ENCODE measurements around the gene ADAR. TPM values are rescaled to one million over a fixed set of nuclear protein-coding genes. Genes with fewer than 3 reads are reported as not detected.

ADAR gene
- total RNA-seq, 4 donors from 2014 or later: 81.5 to 140 (median 110) TPM

GRCh38 chr1:154577346-154578057 lies 30.5 kb downstream of the ADAR start:
- TF ChIP-seq, protein P1, sequence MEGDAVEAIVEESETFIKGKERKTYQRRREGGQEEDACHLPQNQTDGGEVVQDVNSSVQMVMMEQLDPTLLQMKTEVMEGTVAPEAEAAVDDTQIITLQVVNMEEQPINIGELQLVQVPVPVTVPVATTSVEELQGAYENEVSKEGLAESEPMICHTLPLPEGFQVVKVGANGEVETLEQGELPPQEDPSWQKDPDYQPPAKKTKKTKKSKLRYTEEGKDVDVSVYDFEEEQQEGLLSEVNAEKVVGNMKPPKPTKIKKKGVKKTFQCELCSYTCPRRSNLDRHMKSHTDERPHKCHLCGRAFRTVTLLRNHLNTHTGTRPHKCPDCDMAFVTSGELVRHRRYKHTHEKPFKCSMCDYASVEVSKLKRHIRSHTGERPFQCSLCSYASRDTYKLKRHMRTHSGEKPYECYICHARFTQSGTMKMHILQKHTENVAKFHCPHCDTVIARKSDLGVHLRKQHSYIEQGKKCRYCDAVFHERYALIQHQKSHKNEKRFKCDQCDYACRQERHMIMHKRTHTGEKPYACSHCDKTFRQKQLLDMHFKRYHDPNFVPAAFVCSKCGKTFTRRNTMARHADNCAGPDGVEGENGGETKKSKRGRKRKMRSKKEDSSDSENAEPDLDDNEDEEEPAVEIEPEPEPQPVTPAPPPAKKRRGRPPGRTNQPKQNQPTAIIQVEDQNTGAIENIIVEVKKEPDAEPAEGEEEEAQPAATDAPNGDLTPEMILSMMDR (IDR thresholded peaks at IDR 0.05): no peak
- Histone ChIP-seq H3K27me3 (no peaks in the 10 kb centered on the region), H3K36me3 (peaks cover 0 to 9% (median 2%) of the 10 kb centered on the region in 4 donors), H3K4me1 (no peaks in the 10 kb centered on the region), H3K27ac (no peak overlapping the region), H3K4me3 (no peak overlapping the region), H3K9me3 (no peaks in the 10 kb centered on the region)
- DNase-seq: no peak
- WGBS, 2 donors (ENCODE audit: low coverage in 1 of 2): 80% methylated on average over 7 of the region's 7 CpGs; no CpG with 5 or more reads in 1 of the 2 donors
- intact Hi-C loops (cut with DNase I; ENCODE audit: low total_unique reads): no loop called here
- in situ Hi-C loops (cut with MboI; ENCODE audit: low pct_ligation_motif_present in 1 of 4, low pct_unique_long_range_greater_than_20kb in 1 of 4, low sequenced_read_pairs in 3 of 4): loop anchor here in 1 of 4 donors (10.0 kb wide), 1 partner anchor 307 kb away; no protein-coding TSS in a partner anchor

DNA sequence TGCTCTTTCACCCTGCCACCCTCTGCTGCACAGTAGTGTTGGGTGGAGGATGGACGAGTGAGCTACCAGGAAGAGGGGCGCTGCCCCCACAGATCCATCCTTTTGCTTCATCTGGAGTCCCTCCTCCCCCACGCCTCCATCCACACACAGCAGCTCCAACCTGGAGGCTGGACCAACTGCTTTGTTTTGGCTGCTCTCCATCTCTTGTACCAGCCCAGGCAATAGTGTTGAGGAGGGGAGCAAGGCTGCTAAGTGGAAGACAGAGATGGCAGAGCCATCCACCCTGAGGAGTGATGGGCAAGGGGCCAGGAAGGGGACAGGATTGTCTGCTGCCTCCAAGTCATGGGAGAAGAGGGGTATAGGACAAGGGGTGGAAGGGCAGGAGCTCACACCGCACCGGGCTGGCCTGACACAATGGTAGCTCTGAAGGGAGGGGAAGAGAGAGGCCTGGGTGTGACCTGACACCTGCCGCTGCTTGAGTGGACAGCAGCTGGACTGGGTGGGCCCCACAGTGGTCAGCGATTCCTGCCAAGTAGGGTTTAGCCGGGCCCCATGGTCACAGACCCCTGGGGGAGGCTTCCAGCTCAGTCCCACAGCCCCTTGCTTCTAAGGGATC lies 31.9 kb downstream of the ADAR start:
- WGBS, 2 donors (ENCODE audit: low coverage in 1 of 2): 76 to 80% methylated on average over 2 to 8 of the region's 8 CpGs
- Histone ChIP-seq H3K4me3 (no peak overlapping the region), H3K36me3 (no peaks in the 10 kb centered on the region), H3K27me3 (no peaks in the 10 kb centered on the region), H3K9me3 (no peaks in the 10 kb centered on the region), H3K4me1 (no peaks in the 10 kb centered on the region), H3K27ac (no peak overlapping the region)
- no peak for DNase-seq
- in situ Hi-C loops (cut with MboI; ENCODE audit: low pct_ligation_motif_present in 1 of 4, low pct_unique_long_range_greater_than_20kb in 1 of 4, low sequenced_read_pairs in 3 of 4): loop anchor here in 1 of 4 donors (10.0 kb wide), 1 partner anchor 309 kb away; no protein-coding TSS in a partner anchor
- intact Hi-C loops (cut with DNase I; ENCODE audit: low total_unique reads): no loop called here
- TF ChIP-seq EP300 (IDR thresholded peaks at IDR 0.05; ENCODE audit: low read depth) (no peak), POLR2AphosphoS5 (IDR thresholded peaks at IDR 0.05) (no peak), POLR2A (IDR thresholded peaks at IDR 0.05) (no peak)
- TF ChIP-seq, protein P1 (IDR thresholded peaks at IDR 0.05): no peak

- H3K36me3 ChIP-seq: no peaks in the 10 kb centered on the region
- in situ Hi-C loops (cut with MboI; ENCODE audit: low pct_ligation_motif_present in 1 of 4, low pct_unique_long_range_greater_than_20kb in 1 of 4, low sequenced_read_pairs in 3 of 4) (loop anchor here in 1 of 4 donors (10.0 kb wide), 1 partner anchor 309 kb away; no protein-coding TSS in a partner anchor), intact Hi-C loops (cut with DNase I; ENCODE audit: low total_unique reads) (no loop called here)
- no peaks in the 10 kb centered on the region for H3K27me3 ChIP-seq
- H3K4me3 ChIP-seq: no peak overlapping the region
- H3K27ac ChIP-seq: no peak overlapping the region
- no peak for TF ChIP-seq POLR2A (IDR thresholded peaks at IDR 0.05)
- TF ChIP-seq POLR2AphosphoS5 (IDR thresholded peaks at IDR 0.05): no peak
- TF ChIP-seq EP300 (IDR thresholded peaks at IDR 0.05; ENCODE audit: low read depth): no peak
- TF ChIP-seq, protein P1 (IDR thresholded peaks at IDR 0.05): no peak
- no peaks in the 10 kb centered on the region for H3K9me3 ChIP-seq
- no peak for DNase-seq
- 75 to 84% methylated on average over 6 to 10 of the region's 10 CpGs for WGBS, 2 donors (ENCODE audit: low coverage in 1 of 2)
- H3K4me1 ChIP-seq: no peaks in the 10 kb centered on the region
Observed at GRCh38 chr1:154575147-154575927, 32.6 kb downstream of the ADAR start.

DNA sequence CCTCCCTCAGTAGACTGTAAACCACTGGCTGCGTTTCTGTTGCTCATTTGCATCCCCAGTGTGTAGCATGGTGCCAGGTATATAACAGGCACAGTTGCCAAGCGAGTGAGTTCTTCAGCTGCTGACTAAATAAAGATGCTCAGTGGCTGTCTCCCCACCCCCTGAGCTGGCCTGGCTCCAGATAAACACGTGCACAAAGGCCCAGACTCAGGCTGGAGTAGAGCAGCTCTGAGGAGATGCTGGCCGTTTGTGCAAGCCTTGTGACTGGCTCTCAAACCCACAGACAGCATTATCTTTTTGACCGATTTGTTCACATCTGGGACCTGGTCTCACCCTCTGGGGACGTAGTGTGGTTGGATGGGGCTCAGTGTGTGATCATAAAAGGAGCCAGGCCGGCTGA lies 33.3 kb downstream of the ADAR start:
- no peak for DNase-seq

More for the DNA sequence above, 33.3 kb downstream of the ADAR start:
- no peak for TF ChIP-seq EP300 (IDR thresholded peaks at IDR 0.05; ENCODE audit: low read depth)
- TF ChIP-seq, protein P1 (IDR thresholded peaks at IDR 0.05): no peak
- no peak for TF ChIP-seq POLR2AphosphoS5 (IDR thresholded peaks at IDR 0.05)
- TF ChIP-seq POLR2A (IDR thresholded peaks at IDR 0.05): no peak
- H3K27ac ChIP-seq: no peak overlapping the region
- no peaks in the 10 kb centered on the region for H3K36me3 ChIP-seq
- in situ Hi-C loops (cut with MboI; ENCODE audit: low pct_ligation_motif_present in 1 of 4, low pct_unique_long_range_greater_than_20kb in 1 of 4, low sequenced_read_pairs in 3 of 4) (loop anchor here in 2 of 4 donors (10.0 to 25.0 kb wide), 2 partner anchors 310 to 313 kb away; no protein-coding TSS in a partner anchor), intact Hi-C loops (cut with DNase I; ENCODE audit: low total_unique reads) (no loop called here)
- 0 to 15% methylated on average over 4 to 7 of the region's 7 CpGs for WGBS, 2 donors (ENCODE audit: low coverage in 1 of 2)
- H3K9me3 ChIP-seq: no peaks in the 10 kb centered on the region
- no peak overlapping the region for H3K4me3 ChIP-seq
- no peaks in the 10 kb centered on the region for H3K27me3 ChIP-seq
- H3K4me1 ChIP-seq: no peaks in the 10 kb centered on the region
